KMS-11 (cell line): ENCODE measurements around the gene PREB.

ENCODE experiments used
- H2AFZ ChIP-seq: fragments of 200-600 bp; sonication (generic); 2 replicates; pipeline ENCODE4 v1.6.1; 2016; ENCODE audit warnings: antibody characterized with exemption, mixed run types, low read depth
- H3K27ac ChIP-seq: fragments of 200-600 bp; sonication (generic); 2 replicates; pipeline ENCODE4 v1.6.1; 2016; ENCODE audit warnings: mild to moderate bottlenecking, mixed run types
- H3K27me3 ChIP-seq: fragments of 200-600 bp; sonication (generic); 2 replicates; pipeline ENCODE4 v1.6.1; 2017; ENCODE audit warnings: mild to moderate bottlenecking, low read depth, mixed run types, moderate library complexity; ENCODE audit not compliant: insufficient read depth
- H3K36me3 ChIP-seq: fragments of 200-600 bp; sonication (generic); 2 replicates; pipeline ENCODE4 v1.6.1; 2017; ENCODE audit warnings: mild to moderate bottlenecking, mixed run types; ENCODE audit not compliant: insufficient read depth
- H3K4me1 ChIP-seq: fragments of 200-600 bp; sonication (generic); 2 replicates; pipeline ENCODE4 v1.6.1; 2016; ENCODE audit warnings: mild to moderate bottlenecking, low read depth, mixed run types; ENCODE audit not compliant: poor library complexity, severe bottlenecking
- H3K4me2 ChIP-seq: fragments of 200-600 bp; sonication (generic); 2 replicates; pipeline ENCODE4 v1.7.0; 2016; ENCODE audit warnings: mild to moderate bottlenecking, mixed run types
- H3K4me3 ChIP-seq: fragments of 200-600 bp; sonication (generic); IDR thresholded peaks from 2 replicates; pipeline ENCODE4 v1.6.1; 2017; ENCODE audit warnings: low read depth, low read length, mixed read lengths; ENCODE audit not compliant: insufficient read depth
- H3K79me2 ChIP-seq: fragments of 200-600 bp; sonication (generic); 2 replicates; pipeline ENCODE4 v1.6.1; 2016; ENCODE audit warnings: low read depth, mixed run types; ENCODE audit not compliant: insufficient read depth
- H3K9ac ChIP-seq: fragments of 200-600 bp; sonication (generic); 2 replicates; pipeline ENCODE4 v1.6.1; 2016; ENCODE audit warnings: mild to moderate bottlenecking, mixed run types
- H4K20me1 ChIP-seq: fragments of 200-600 bp; sonication (generic); 2 replicates; pipeline ENCODE4 v1.6.1; 2016; ENCODE audit warnings: mild to moderate bottlenecking, mixed run types; ENCODE audit not compliant: insufficient read depth
- CTCF ChIP-seq: fragments of 200-600 bp; sonication (generic); conservative IDR thresholded peaks from 2 replicates; pipeline ENCODE4 v1.6.1; 2017; ENCODE audit warnings: low read depth, mild to moderate bottlenecking, antibody characterized with exemption, low read length, moderate library complexity, mixed read lengths

The PREB gene

GRCh38 chr2:27171351-27171848 is 37.0 kb upstream of the PREB start:
- TF ChIP-seq CTCF = no peak
- Histone ChIP-seq H3K4me3 (no peak overlapping the region), H3K27me3 (no peaks in the 10 kb centered on the region), H2AFZ (no peak overlapping the region), H3K9ac (no peak overlapping the region), H3K79me2 (no peaks in the 10 kb centered on the region), H3K4me1 (peaks cover 32% of the 10 kb centered on the region), H3K27ac (no peak overlapping the region), H3K4me2 (no peak overlapping the region), H3K36me3 (no peaks in the 10 kb centered on the region), H4K20me1 (no peaks in the 10 kb centered on the region)

GRCh38 chr2:27170581-27171337 is 36.3 kb upstream of the PREB start:
- Histone ChIP-seq H3K4me1 (peaks cover 27% of the 10 kb centered on the region), H3K27ac (no peak overlapping the region), H3K4me3 (no peak overlapping the region), H3K9ac (no peak overlapping the region), H3K36me3 (no peaks in the 10 kb centered on the region), H4K20me1 (no peaks in the 10 kb centered on the region), H3K4me2 (peak overlapping the region; percentile 46; the same call in 1 of the 2 replicates), H3K27me3 (no peaks in the 10 kb centered on the region), H3K79me2 (no peaks in the 10 kb centered on the region), H2AFZ (peak overlapping the region; percentile 89; the same call in 1 of the 2 replicates)
- TF ChIP-seq CTCF = no peak

GRCh38 chr2:27164960-27165763 is 30.7 kb upstream of the PREB start:
- H3K79me2 ChIP-seq = no peaks in the 10 kb centered on the region
- H3K4me2 ChIP-seq = peak overlapping the region; percentile 25; the same call in 1 of the 2 replicates
- H3K4me3 ChIP-seq = no peak overlapping the region
- TF ChIP-seq CTCF = no peak
- peaks cover 49% of the 10 kb centered on the region for H3K4me1 ChIP-seq
- peak overlapping the region; percentile 19; the same call in 1 of the 2 replicates for H2AFZ ChIP-seq
- H3K36me3 ChIP-seq = no peaks in the 10 kb centered on the region
- no peaks in the 10 kb centered on the region for H3K27me3 ChIP-seq
- no peak overlapping the region for H3K9ac ChIP-seq
- no peak overlapping the region; the same call in 1 of the 2 replicates for H3K27ac ChIP-seq
- H4K20me1 ChIP-seq = no peaks in the 10 kb centered on the region

- Histone ChIP-seq H3K79me2 (no peaks in the 10 kb centered on the region), H3K27ac (peak overlapping the region; percentile 84), H3K4me2 (peak overlapping the region; percentile 99), H3K36me3 (no peaks in the 10 kb centered on the region), H4K20me1 (no peaks in the 10 kb centered on the region), H3K27me3 (no peaks in the 10 kb centered on the region), H3K4me1 (peaks cover 40% of the 10 kb centered on the region), H3K9ac (peak overlapping the region; percentile 69; the same call in 1 of the 2 replicates), H2AFZ (peak overlapping the region; percentile 97), H3K4me3 (peak overlapping the region; percentile 85)
- no peak for TF ChIP-seq CTCF
These were observed 28.0 kb upstream of the PREB start for GRCh38 chr2:27162151-27163121.
